CD4-positive, alpha-beta memory T cell (primary cell): Measurements from ENCODE around the gene PARD3B. TPM values are rescaled to one million over a fixed set of nuclear protein-coding genes. Genes with fewer than 3 reads are reported as not detected.
A peak's percentile ranks its signal among the peaks of the same experiment; 100 is the strongest.

Source experiments
- CTCF ChIA-PET: fragments of 350-600 bp; sonication (Branson Sonifier 250); formaldehyde crosslinking; loops from one replicate; lab custom pipeline; 2021; ENCODE audit warnings: inconsistent platforms; ENCODE audit not compliant: partially characterized antibody; lab: Charles Lee
- POLR2A ChIA-PET: fragments of 350-600 bp; sonication (Branson Sonifier 250); formaldehyde crosslinking; loops from one replicate; lab custom pipeline; 2021; ENCODE audit not compliant: partially characterized antibody; lab: Charles Lee
- DNase-seq, 5 donors: peaks; one replicate each; pipeline versions ENCODE4 v3.0.0 to v3.0.0-alpha.2; 2020 to 2022; ENCODE audit warnings: mixed read lengths in 1 of 5
- H3K27ac ChIP-seq: one replicate; pipeline ENCODE4 v1.7.0; 2013; ENCODE audit warnings: low read depth, low read length
- H3K27me3 ChIP-seq: 2 replicates; pipeline ENCODE4 v1.7.0; 2013; ENCODE audit warnings: mild to moderate bottlenecking, low read length, moderate library complexity; ENCODE audit not compliant: insufficient read depth
- H3K36me3 ChIP-seq: 2 replicates; pipeline ENCODE4 v1.7.0; 2013; ENCODE audit warnings: mild to moderate bottlenecking, low read length, moderate library complexity; ENCODE audit not compliant: insufficient read depth
- H3K4me1 ChIP-seq: 2 replicates; pipeline ENCODE4 v1.7.0; 2013; ENCODE audit warnings: mild to moderate bottlenecking, low read length, moderate library complexity; ENCODE audit not compliant: insufficient read depth
- H3K4me3 ChIP-seq, 2 donors: one replicate each; pipeline ENCODE4 v1.7.0; 2013; ENCODE audit warnings: low read length in 2 of 2, mild to moderate bottlenecking in 1 of 2
- H3K9me3 ChIP-seq, 2 donors: one replicate each; pipeline ENCODE4 v1.7.0; 2013; ENCODE audit warnings: low read length in 2 of 2, control low read depth in 1 of 2; ENCODE audit not compliant: control insufficient read depth in 1 of 2
- H3K27ac Mint-ChIP-seq, 7 donors: one replicate each; pipeline ENCODE4 v1.8.0; 2020 to 2021; ENCODE audit warnings: mixed read lengths in 7 of 7, mild to moderate bottlenecking in 6 of 7, inconsistent platforms in 3 of 7, moderate library complexity in 3 of 7
- H3K27me3 Mint-ChIP-seq, 2 donors: one replicate each; pipeline ENCODE4 v1.8.0; 2020 to 2021; ENCODE audit warnings: mixed read lengths in 2 of 2
- H3K36me3 Mint-ChIP-seq, 2 donors: one replicate each; pipeline ENCODE4 v1.8.0; 2020 to 2021; ENCODE audit warnings: mixed read lengths in 2 of 2, inconsistent platforms in 1 of 2, mild to moderate bottlenecking in 1 of 2
- H3K4me1 Mint-ChIP-seq, 4 donors: one replicate each; pipeline ENCODE4 v1.8.0; 2020 to 2021; ENCODE audit warnings: mixed read lengths in 4 of 4, mild to moderate bottlenecking in 1 of 4
- H3K4me3 Mint-ChIP-seq, 8 donors: one replicate each; pipeline ENCODE4 v1.8.0; 2020 to 2021; ENCODE audit warnings: mixed read lengths in 8 of 8, mild to moderate bottlenecking in 7 of 8, moderate library complexity in 6 of 8, inconsistent platforms in 3 of 8
- H3K9me3 Mint-ChIP-seq, 8 donors: one replicate each; pipeline ENCODE4 v1.8.0; 2020 to 2021; ENCODE audit warnings: mixed read lengths in 8 of 8, mild to moderate bottlenecking in 5 of 8, inconsistent platforms in 3 of 8, moderate library complexity in 1 of 8
- intact Hi-C: fragments of 100-400 bp; cut with micrococcal nuclease; formaldehyde crosslinking; loops from one replicate; pipeline ENCODE4 v1.15.1; 2023
- polyA plus RNA-seq, 2 donors: library from polyadenylated mRNA; unstranded; fragments of 300-500 nt; fragmentation: Illumina TruSeq; gene quantifications; one replicate each; pipeline ENCODE4 v1.2.3, GENCODE V29; 2021
- total RNA-seq, 2 experiments: library from RNA; stranded (reverse); gene quantifications; one replicate each; pipeline ENCODE4 v1.2.3, GENCODE V29; 2021

The PARD3B gene
- total and polyA plus RNA-seq, 4 experiments from 2014 or later, result 0.44 to 1.3 (median 1.2) TPM; not detected in 1

GRCh38 chr2:205040323-205040722 is 495.0 kb downstream of the PARD3B start:
- Histone ChIP-seq H3K9me3 (no peaks in the 10 kb centered on the region), H3K4me3 (no peak overlapping the region), H3K27me3 (no peaks in the 10 kb centered on the region), H3K4me1 (no peaks in the 10 kb centered on the region), H3K27ac (no peak overlapping the region), H3K36me3 (no peaks in the 10 kb centered on the region)
- H3K27me3 Mint-ChIP-seq, result no peaks in the 10 kb centered on the region
- POLR2A ChIA-PET, result no interaction called here
- peaks cover 0 to 2% (median 1%) of the 10 kb centered on the region in 4 donors for H3K4me1 Mint-ChIP-seq
- no peak for DNase-seq
- intact Hi-C loops, result no loop called here
- no peaks in the 10 kb centered on the region for H3K36me3 Mint-ChIP-seq
- H3K9me3 Mint-ChIP-seq, result peaks cover 0 to 5% (median 2%) of the 10 kb centered on the region in 8 donors
- H3K4me3 Mint-ChIP-seq, result no peak overlapping the region
- no peak overlapping the region for H3K27ac Mint-ChIP-seq
- CTCF ChIA-PET, result no interaction called here

GRCh38 chr2:205041472-205042130 is 496.3 kb downstream of the PARD3B start:
- POLR2A ChIA-PET, result no interaction called here
- Mint-ChIP-seq H3K4me3 (no peak overlapping the region), H3K9me3 (peaks cover 0 to 5% (median 2%) of the 10 kb centered on the region in 8 donors), H3K27me3 (no peaks in the 10 kb centered on the region), H3K27ac (peak overlapping the region in 1 of 7 donors; percentile 2), H3K36me3 (no peaks in the 10 kb centered on the region), H3K4me1 (peaks cover 0 to 2% (median 0%) of the 10 kb centered on the region in 4 donors)
- CTCF ChIA-PET, result interaction anchor here (1.6 kb wide), 1 partner anchor 74 kb away, joined by 3 read pairs; no protein-coding TSS in a partner anchor
- Histone ChIP-seq H3K27me3 (no peaks in the 10 kb centered on the region), H3K4me1 (no peaks in the 10 kb centered on the region), H3K27ac (no peak overlapping the region), H3K9me3 (no peaks in the 10 kb centered on the region), H3K36me3 (no peaks in the 10 kb centered on the region), H3K4me3 (no peak overlapping the region)
- intact Hi-C loops, result no loop called here
- DNase-seq, result no peak

- H3K9me3 ChIP-seq, result no peaks in the 10 kb centered on the region
Observed at GRCh38 chr2:205043285-205043684, 498.0 kb downstream of the PARD3B start.

GRCh38 chr2:205045706-205046105 is 500.4 kb downstream of the PARD3B start:
- Histone ChIP-seq H3K4me1 (no peaks in the 10 kb centered on the region), H3K36me3 (no peaks in the 10 kb centered on the region), H3K4me3 (no peak overlapping the region), H3K9me3 (no peaks in the 10 kb centered on the region), H3K27me3 (no peaks in the 10 kb centered on the region), H3K27ac (no peak overlapping the region)
- intact Hi-C loops, result no loop called here
- POLR2A ChIA-PET, result no interaction called here
- no peaks in the 10 kb centered on the region for H3K27me3 Mint-ChIP-seq
- H3K4me3 Mint-ChIP-seq, result no peak overlapping the region
- no peak for DNase-seq
- CTCF ChIA-PET, result no interaction called here
- H3K4me1 Mint-ChIP-seq, result peaks cover 0 to 2% (median 0%) of the 10 kb centered on the region in 4 donors
- no peak overlapping the region for H3K27ac Mint-ChIP-seq
- H3K36me3 Mint-ChIP-seq, result peaks cover 3 to 5% of the 10 kb centered on the region in 2 donors
- H3K9me3 Mint-ChIP-seq, result peaks cover 3 to 16% (median 12%) of the 10 kb centered on the region in 8 donors

More at GRCh38 chr2:205043285-205043684, 498.0 kb downstream of the PARD3B start:
- DNase-seq, result no peak
- CTCF ChIA-PET, result no interaction called here
- Mint-ChIP-seq H3K9me3 (peaks cover 0 to 5% (median 2%) of the 10 kb centered on the region in 8 donors), H3K4me3 (no peak overlapping the region), H3K27ac (no peak overlapping the region), H3K27me3 (no peaks in the 10 kb centered on the region), H3K4me1 (peaks cover 0 to 2% (median 0%) of the 10 kb centered on the region in 4 donors), H3K36me3 (no peaks in the 10 kb centered on the region)
- Histone ChIP-seq H3K4me1 (no peaks in the 10 kb centered on the region), H3K4me3 (no peak overlapping the region), H3K27ac (no peak overlapping the region), H3K36me3 (no peaks in the 10 kb centered on the region), H3K27me3 (no peaks in the 10 kb centered on the region)
- intact Hi-C loops, result no loop called here
- POLR2A ChIA-PET, result no interaction called here

GRCh38 chr2:205047273-205047839 is 502.1 kb downstream of the PARD3B start:
- no peak overlapping the region for H3K27ac ChIP-seq
- no peak overlapping the region for H3K4me3 ChIP-seq
- CTCF ChIA-PET, result no interaction called here
- H3K4me1 ChIP-seq, result no peaks in the 10 kb centered on the region
- no peak for DNase-seq
- no peaks in the 10 kb centered on the region for H3K36me3 ChIP-seq
- H3K9me3 Mint-ChIP-seq, result peaks cover 3 to 16% (median 12%) of the 10 kb centered on the region in 8 donors
- H3K9me3 ChIP-seq, result no peaks in the 10 kb centered on the region
- H3K4me1 Mint-ChIP-seq, result peaks cover 0 to 6% (median 3%) of the 10 kb centered on the region in 4 donors
- peak overlapping the region in 1 of 7 donors; percentile 53 for H3K27ac Mint-ChIP-seq
- H3K4me3 Mint-ChIP-seq, result no peak overlapping the region
- H3K27me3 ChIP-seq, result no peaks in the 10 kb centered on the region
- intact Hi-C loops, result no loop called here
- H3K36me3 Mint-ChIP-seq, result peaks cover 3 to 5% of the 10 kb centered on the region in 2 donors
- H3K27me3 Mint-ChIP-seq, result no peaks in the 10 kb centered on the region
- POLR2A ChIA-PET, result interaction anchor here (0.6 kb wide), 1 partner anchor 29 kb away, joined by 3 read pairs; no protein-coding TSS in a partner anchor

- no peak for DNase-seq
- H3K4me3 Mint-ChIP-seq, result no peak overlapping the region
Observed at GRCh38 chr2:205051417-205051816, 506.1 kb downstream of the PARD3B start.

GRCh38 chr2:205052781-205053180 is 507.5 kb downstream of the PARD3B start:
- H3K36me3 ChIP-seq, result no peaks in the 10 kb centered on the region
- no peak overlapping the region for H3K4me3 ChIP-seq
- peak overlapping the region in 1 of 7 donors; percentile 19 for H3K27ac Mint-ChIP-seq
- H3K9me3 Mint-ChIP-seq, result peaks cover 3 to 11% (median 10%) of the 10 kb centered on the region in 8 donors
- DNase-seq, result no peak
- ChIA-PET CTCF (no interaction called here), POLR2A (no interaction called here)
- intact Hi-C loops, result no loop called here
- H3K27ac ChIP-seq, result no peak overlapping the region
- H3K9me3 ChIP-seq, result no peaks in the 10 kb centered on the region
- no peaks in the 10 kb centered on the region for H3K27me3 Mint-ChIP-seq
- H3K4me1 Mint-ChIP-seq, result peaks cover 3 to 13% (median 7%) of the 10 kb centered on the region in 4 donors
- H3K36me3 Mint-ChIP-seq, result peaks cover 3 to 5% of the 10 kb centered on the region in 2 donors
- H3K4me3 Mint-ChIP-seq, result no peak overlapping the region
- no peaks in the 10 kb centered on the region for H3K4me1 ChIP-seq
- H3K27me3 ChIP-seq, result no peaks in the 10 kb centered on the region

More at GRCh38 chr2:205051417-205051816, 506.1 kb downstream of the PARD3B start:
- Histone ChIP-seq H3K9me3 (no peaks in the 10 kb centered on the region), H3K27me3 (no peaks in the 10 kb centered on the region), H3K4me3 (no peak overlapping the region), H3K36me3 (no peaks in the 10 kb centered on the region), H3K4me1 (no peaks in the 10 kb centered on the region), H3K27ac (no peak overlapping the region)
- H3K27ac Mint-ChIP-seq, result no peak overlapping the region
- ChIA-PET POLR2A (interaction anchor here (0.8 kb wide), 1 partner anchor 170 kb away, joined by 3 read pairs; no protein-coding TSS in a partner anchor), CTCF (interaction anchor here (1.0 to 1.7 kb wide), 2 partner anchors 28 to 37 kb away, joined by 3 to 6 read pairs; no protein-coding TSS in a partner anchor)
- peaks cover 3 to 13% (median 7%) of the 10 kb centered on the region in 4 donors for H3K4me1 Mint-ChIP-seq
- intact Hi-C loops, result no loop called here
- peaks cover 3 to 11% (median 10%) of the 10 kb centered on the region in 8 donors for H3K9me3 Mint-ChIP-seq
- no peaks in the 10 kb centered on the region for H3K27me3 Mint-ChIP-seq
- H3K36me3 Mint-ChIP-seq, result peaks cover 3 to 5% of the 10 kb centered on the region in 2 donors
